GM18502 (cell line): ENCODE data around the gene ATG7.
A peak's percentile ranks its signal among the peaks of the same experiment; 100 is the strongest.
"Not testable (repeated sequence)": the region's sequence is repeated elsewhere in the genome, so short reads cannot be mapped to it uniquely, and the experiment has no call there.

Experiments used
- ATAC-seq: cut with Tn5 transposase; IDR thresholded peaks from one replicate; pipeline ENCODE4 v1.9.1; 2021; ENCODE audit warnings: mild to moderate bottlenecking; ENCODE audit not compliant: unreplicated experiment, poor library complexity

Gene ATG7

DNA sequence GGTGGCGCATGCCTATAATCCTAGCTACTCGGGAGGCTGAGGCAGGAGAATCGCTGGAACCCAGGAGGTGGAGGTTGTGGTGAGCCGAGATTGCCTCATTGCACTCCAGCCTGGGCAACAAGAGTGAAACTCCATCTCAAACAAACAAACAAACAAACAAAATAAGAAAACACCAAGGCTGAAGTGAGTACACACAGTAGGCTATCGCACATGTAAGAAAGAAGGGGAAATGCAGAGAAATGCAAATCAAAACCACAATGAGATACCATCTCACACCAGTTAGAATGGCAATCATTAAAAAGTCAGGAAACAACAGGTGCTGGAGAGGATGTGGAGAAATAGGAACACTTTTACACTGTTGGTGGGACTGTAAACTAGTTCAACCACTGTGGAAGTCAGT is 322.8 kb downstream of the ATG7 start:
- ATAC-seq: not testable (repeated sequence)

GRCh38 chr3:11596387-11596786 is 324.2 kb downstream of the ATG7 start:
- no peak for ATAC-seq

DNA sequence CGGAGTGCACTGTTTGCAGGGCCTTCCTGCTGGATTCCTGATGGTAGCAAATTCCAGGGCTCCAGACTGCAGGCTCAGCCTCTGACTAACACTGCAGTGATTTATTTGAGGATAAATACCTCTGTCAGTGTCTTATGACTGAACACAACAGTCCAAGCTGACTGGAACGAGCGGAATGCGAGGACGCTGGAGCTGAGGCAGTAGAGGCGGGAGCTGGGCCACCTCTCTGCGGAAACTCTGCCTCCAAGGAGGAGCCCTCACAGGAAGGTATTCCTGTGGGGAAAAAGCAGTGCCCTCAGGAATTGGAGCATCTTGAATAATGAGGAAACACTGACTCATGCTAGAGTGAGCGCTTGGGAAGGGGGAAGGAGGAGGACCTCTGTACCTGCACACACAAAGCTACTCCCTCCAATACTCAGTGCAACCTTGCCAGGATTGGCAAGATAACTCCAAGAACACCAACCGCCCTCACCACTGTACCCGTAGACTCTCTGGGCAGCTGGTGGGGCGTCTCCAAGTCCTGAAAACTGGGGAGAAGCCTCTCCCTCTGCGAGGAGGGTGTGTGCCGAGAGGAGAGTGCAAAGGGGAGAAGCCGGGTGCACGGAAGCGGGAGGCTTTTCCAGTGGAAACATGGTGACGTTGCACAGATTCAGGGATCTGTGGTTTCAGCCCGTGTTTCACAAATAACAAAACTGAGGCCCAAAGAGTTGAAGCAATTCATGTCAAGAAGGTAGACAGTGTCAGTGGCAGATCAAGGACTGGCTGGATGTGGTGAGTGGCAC is 328.5 kb downstream of the ATG7 start:
- no peak for ATAC-seq

GRCh38 chr3:11601446-11602238 is 329.4 kb downstream of the ATG7 start:
- ATAC-seq: peak; percentile 93

DNA sequence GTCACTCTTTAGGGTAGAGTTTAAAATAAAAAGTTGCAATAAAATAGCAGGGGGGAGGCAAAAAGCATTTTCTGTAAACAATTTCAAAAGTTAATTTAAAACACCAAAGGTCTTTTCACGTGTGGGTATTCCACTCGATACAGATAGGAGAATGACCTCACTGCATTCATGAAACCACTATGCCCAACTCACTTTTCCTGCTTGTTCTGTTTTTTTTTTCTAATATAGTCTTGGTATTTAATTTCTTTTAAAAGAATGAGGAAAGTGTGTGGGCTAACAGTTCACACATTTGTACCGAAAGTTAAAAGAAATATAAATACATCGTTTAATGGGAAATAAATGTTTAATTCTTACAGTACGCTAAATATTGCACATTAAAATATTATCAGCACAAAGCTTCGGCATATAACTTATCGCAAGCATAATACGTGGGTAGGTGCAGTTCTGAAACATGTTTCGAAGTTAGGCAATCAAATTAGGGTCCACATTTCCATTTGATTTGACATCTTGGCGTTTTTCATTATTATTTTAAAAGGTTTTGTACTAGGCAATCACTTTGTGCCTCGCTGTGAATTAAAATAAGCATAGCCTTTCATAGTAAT is 330.1 kb downstream of the ATG7 start:
- ATAC-seq: no peak

DNA sequence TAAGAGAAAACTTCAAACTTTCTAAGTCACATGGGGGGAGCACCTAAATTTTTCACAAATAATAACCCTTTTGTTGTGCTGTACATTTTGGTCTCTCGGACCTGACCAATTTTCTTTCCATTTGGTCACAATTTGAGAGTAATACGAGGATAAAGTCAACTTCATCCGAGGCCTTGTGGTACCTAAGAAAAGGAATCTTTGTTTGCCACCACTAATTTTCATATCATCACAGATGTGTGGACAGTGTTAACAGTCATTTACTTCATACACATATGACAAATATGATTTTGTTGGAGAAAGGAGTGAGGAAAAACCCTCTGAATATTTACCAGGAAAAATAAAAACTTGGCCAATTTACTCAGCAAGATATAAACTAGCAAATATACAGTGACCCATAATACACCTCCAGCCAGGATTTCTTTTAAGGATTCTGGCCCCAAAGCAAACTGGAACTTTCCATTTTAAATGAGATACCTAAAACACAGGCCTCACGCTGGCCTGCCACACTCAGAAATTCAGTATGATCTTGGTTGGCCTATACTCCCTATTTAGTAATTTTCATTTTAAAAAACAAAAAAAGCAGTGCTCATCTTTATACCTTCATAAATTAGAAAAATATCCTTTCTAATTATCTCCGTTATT is 330.8 kb downstream of the ATG7 start:
- ATAC-seq: no peak

GRCh38 chr3:11603628-11604027 is 331.4 kb downstream of the ATG7 start:
- ATAC-seq: no peak

DNA sequence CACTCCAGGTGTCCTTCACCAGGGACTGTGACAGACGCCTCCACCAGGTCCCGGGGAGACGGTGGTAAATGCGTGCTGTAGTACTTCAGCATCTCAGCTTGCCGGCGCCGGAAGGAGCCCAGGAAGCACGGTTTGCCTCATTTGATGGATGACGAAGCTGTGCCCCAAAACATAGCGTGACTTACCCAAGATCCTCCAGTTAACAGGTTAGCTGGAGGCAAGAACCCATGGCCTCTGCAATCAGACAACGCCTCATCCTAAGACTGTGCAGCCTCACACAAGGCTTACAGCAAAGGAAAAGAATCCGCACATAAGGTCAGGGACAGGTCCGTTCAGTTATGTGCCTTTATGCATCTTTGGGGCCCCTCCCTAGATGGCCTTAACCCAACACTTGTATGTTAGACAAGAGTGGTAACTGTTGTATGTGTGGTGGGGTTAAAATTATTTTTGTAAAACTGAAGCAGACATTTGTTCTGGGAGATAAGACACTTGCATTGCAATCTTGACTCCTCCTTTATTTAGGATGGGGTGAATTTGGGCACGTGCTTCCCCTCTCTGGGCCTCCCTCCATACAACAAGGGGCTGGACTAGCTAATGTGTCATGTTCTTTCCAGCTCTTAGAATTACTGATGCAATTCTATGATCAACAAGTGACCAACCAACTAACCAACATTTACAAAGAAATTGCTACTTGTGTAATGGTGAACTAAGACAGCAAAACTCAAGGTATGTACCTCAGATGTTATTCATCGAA is 332.1 kb downstream of the ATG7 start:
- ATAC-seq: no peak

DNA sequence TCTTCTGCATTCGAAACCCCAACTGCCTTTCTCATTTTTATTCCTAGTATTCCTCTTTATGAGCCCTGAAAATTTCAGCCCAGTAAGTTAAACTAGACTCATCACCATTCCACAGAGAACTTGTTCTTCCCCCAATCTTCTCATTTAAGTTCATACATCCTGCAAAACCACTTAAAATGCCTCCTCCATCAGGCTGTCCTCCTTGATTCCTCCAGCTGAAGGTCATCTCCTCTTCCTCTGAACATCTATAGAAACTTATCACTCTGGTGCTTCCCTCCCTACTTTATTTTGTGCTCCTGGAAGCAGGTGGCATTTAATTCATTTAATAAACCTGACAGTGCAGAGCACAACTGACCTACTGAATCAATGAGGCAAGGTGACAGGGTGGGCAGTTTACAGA is 333.2 kb downstream of the ATG7 start:
- no peak for ATAC-seq

- no peak for ATAC-seq
Measured at GRCh38 chr3:11606090-11606784, 334.0 kb downstream of the ATG7 start.

DNA sequence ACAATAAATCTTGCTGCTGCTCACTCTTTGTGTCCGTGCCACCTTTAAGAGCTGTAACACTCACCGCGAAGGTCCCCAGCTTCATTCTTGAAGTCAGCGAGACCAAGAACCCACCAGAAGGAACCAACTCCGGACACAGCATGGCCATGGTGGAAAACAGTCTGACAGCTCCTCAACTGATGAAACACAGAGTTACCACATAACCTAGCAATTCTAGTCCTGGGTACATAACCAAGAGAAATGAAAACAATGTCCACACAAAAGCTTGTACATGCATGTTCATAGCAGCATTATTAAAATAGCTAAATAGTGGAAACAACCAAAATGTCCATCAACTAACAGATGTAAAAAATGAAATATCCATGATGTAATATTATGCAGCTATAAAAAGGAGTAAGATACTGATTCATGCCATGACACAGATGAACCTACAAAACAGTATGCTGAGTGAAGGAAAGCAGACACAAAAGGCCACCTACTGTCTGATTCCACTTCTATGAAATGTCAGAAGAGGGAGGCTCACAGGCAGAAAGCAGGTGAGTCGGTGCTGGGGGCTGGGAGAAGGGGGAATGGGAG is 334.8 kb downstream of the ATG7 start:
- ATAC-seq: no peak
